HG02870 (cell line): ENCODE results near the gene LMO7.

Experiments used
- ATAC-seq: cut with Tn5 transposase; IDR thresholded peaks from one replicate; pipeline ENCODE4 v1.9.1; 2021; ENCODE audit warnings: mild to moderate bottlenecking, moderate library complexity; ENCODE audit not compliant: unreplicated experiment

Gene LMO7

GRCh38 chr13:75797239-75797638 is 161.1 kb downstream of the LMO7 start:
- no peak for ATAC-seq

GRCh38 chr13:75797719-75798118 is 161.6 kb downstream of the LMO7 start:
- ATAC-seq = no peak

- no peak for ATAC-seq
Observed at GRCh38 chr13:75798353-75799255, 162.5 kb downstream of the LMO7 start.

- ATAC-seq = no peak
Observed at GRCh38 chr13:75800545-75800944, 164.4 kb downstream of the LMO7 start.

- no peak for ATAC-seq
Observed at GRCh38 chr13:75801388-75801945, 165.3 kb downstream of the LMO7 start.

- ATAC-seq = no peak
Observed at GRCh38 chr13:75802161-75802560, 166.0 kb downstream of the LMO7 start.

- ATAC-seq = peak; percentile 55
Observed at GRCh38 chr13:75803164-75803611, 167.1 kb downstream of the LMO7 start.

GRCh38 chr13:75804054-75804453 is 167.9 kb downstream of the LMO7 start:
- no peak for ATAC-seq

- no peak for ATAC-seq
Observed at GRCh38 chr13:75804605-75805004, 168.5 kb downstream of the LMO7 start.

GRCh38 chr13:75806117-75806516 is 170.0 kb downstream of the LMO7 start:
- ATAC-seq = no peak

GRCh38 chr13:75811361-75811760 is 175.2 kb downstream of the LMO7 start:
- ATAC-seq = no peak

- no peak for ATAC-seq
Observed at GRCh38 chr13:75811841-75812240, 175.7 kb downstream of the LMO7 start.

- ATAC-seq = no peak
Observed at GRCh38 chr13:75812751-75813181, 176.6 kb downstream of the LMO7 start.

GRCh38 chr13:75813323-75813722 is 177.2 kb downstream of the LMO7 start:
- no peak for ATAC-seq

GRCh38 chr13:75818179-75818967 is 182.2 kb downstream of the LMO7 start:
- ATAC-seq = no peak

GRCh38 chr13:75818968-75819225 is 182.8 kb downstream of the LMO7 start:
- ATAC-seq = no peak

- ATAC-seq = no peak
Observed at GRCh38 chr13:75825161-75825560, 189.0 kb downstream of the LMO7 start.

GRCh38 chr13:75825594-75825993 is 189.5 kb downstream of the LMO7 start:
- ATAC-seq = peak; percentile 96

GRCh38 chr13:75826391-75826790 is 190.3 kb downstream of the LMO7 start:
- ATAC-seq = no peak

GRCh38 chr13:75829830-75830229 is 193.7 kb downstream of the LMO7 start:
- no peak for ATAC-seq

- ATAC-seq = no peak
Observed at GRCh38 chr13:75830842-75831241, 194.7 kb downstream of the LMO7 start.

- ATAC-seq = no peak
Observed at GRCh38 chr13:75831389-75831788, 195.3 kb downstream of the LMO7 start.
